ENCODE measurements around the gene TRMT10B.

TRMT10B gene

DNA sequence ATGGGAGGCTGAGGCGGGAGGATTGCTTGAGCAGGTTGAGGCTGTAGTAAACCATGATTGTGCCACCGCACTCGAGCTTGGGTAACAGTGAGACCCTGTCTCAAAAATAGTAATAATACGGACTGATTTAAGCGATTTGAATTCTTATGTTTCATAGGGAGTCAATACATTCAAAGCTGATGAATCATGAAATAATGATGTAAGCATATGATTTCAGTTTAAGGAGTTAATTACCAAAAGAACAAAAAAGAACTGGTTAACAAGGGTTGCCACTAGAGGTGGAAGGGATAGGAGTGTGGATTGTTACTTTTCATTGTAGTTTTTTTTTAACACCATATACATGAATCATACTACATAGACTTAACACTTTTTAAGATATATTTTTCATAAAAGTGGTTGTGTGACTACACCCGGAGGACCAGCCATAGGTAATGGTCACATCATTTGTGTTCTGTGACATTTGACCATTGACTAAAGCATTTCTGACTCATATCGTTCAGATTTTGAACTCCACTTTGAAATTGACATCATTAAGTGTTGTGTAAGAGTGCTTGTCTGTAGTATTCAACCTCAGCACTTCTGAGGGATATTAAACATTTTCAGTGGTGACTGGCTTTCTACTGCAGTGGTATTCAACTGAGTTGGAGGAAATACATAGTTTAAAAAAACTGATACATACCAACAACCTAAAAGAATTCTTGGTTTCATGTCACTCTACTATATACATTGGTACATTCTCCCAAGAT, 7.0 kb downstream of the TRMT10B start:
- ChIA-PET CTCF (no interaction called here), POLR2A (interaction anchor here (0.6 kb wide), 1 partner anchor 10 kb away, joined by 4 read pairs; no protein-coding TSS in a partner anchor)
- Histone ChIP-seq H3K27ac (ENCODE audit: extremely low read depth, low read depth, low read length) (no peak overlapping the region), H3K36me3 (ENCODE audit: control insufficient read depth in 2 of 2, insufficient read depth in 1 of 2, low read length in 2 of 2) (peaks cover 0 to 13% of the 10 kb centered on the region in 2 experiments; a peak in 2 of 3 replicates), H3K4me3 (ENCODE audit: low read depth, low read length) (no peak overlapping the region), H3K4me1 (ENCODE audit: control insufficient read depth, insufficient read depth, low read length) (no peaks in the 10 kb centered on the region), H3K9me3 (ENCODE audit: control insufficient read depth, insufficient read depth, low read depth, low read length) (no peaks in the 10 kb centered on the region)
- TF ChIP-seq, protein P1, sequence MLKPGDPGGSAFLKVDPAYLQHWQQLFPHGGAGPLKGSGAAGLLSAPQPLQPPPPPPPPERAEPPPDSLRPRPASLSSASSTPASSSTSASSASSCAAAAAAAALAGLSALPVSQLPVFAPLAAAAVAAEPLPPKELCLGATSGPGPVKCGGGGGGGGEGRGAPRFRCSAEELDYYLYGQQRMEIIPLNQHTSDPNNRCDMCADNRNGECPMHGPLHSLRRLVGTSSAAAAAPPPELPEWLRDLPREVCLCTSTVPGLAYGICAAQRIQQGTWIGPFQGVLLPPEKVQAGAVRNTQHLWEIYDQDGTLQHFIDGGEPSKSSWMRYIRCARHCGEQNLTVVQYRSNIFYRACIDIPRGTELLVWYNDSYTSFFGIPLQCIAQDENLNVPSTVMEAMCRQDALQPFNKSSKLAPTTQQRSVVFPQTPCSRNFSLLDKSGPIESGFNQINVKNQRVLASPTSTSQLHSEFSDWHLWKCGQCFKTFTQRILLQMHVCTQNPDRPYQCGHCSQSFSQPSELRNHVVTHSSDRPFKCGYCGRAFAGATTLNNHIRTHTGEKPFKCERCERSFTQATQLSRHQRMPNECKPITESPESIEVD (tag by site-specific recombination; IDR thresholded peaks at IDR 0.05) = no peak
- TF ChIP-seq ZNF24 (tag by site-specific recombination; IDR thresholded peaks at IDR 0.05) (no peak), ZNF133 (tag by site-specific recombination; IDR thresholded peaks at IDR 0.05) (no peak), ZNF624 (tag by site-specific recombination; IDR thresholded peaks at IDR 0.05) (no peak), KLF1 (tag by site-specific recombination; IDR thresholded peaks at IDR 0.05) (no peak), GFI1B (tag by site-specific recombination; IDR thresholded peaks at IDR 0.05) (no peak), ZNF239 (tag by site-specific recombination; IDR thresholded peaks at IDR 0.05) (no peak), ZBTB20 (tag by site-specific recombination; IDR thresholded peaks at IDR 0.05) (no peak), OSR2 (tag by site-specific recombination; IDR thresholded peaks at IDR 0.05) (no peak), ZNF660 (tag by site-specific recombination; IDR thresholded peaks at IDR 0.05) (no peak), ZFP41 (tag by site-specific recombination; IDR thresholded peaks at IDR 0.05; ENCODE audit: borderline replicate concordance) (no peak), ZNF274 (IDR thresholded peaks at IDR 0.05; ENCODE audit: low read length) (no peak), ZNF274 (tag by site-specific recombination; IDR thresholded peaks at IDR 0.05; ENCODE audit: borderline replicate concordance) (no peak), ZNF473 (tag by site-specific recombination; IDR thresholded peaks at IDR 0.05) (no peak)

DNA sequence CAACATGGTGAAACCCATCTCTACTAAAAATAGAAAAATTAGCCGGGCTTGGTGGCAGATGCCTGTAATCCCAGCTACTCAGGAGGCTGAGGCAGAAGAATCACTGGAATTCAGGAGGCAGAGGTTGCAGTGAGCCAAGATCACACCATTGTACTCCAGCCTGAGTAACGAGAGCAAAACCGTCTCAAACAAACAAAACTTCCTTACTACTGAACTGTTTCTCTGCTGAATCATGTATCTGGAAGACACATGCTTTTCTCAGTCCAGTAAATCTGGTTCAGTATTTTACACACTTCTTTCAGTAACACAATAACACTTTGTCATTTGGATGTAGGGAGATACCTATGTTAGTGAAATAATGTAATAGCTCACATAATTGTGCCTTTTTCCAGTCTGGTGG, 7.9 kb downstream of the TRMT10B start:
- H3K36me3 ChIP-seq (ENCODE audit: control insufficient read depth in 2 of 2, insufficient read depth in 1 of 2, low read length in 2 of 2) = peaks cover 0 to 13% of the 10 kb centered on the region in 2 experiments; a peak in 2 of 3 replicates
- CTCF ChIA-PET = interaction anchor here (0.6 kb wide), 1 partner anchor 422 kb away, joined by 5 read pairs; no protein-coding TSS in a partner anchor
- TF ChIP-seq FEZF1 (tag by site-specific recombination; IDR thresholded peaks at IDR 0.05) (no peak), EGR2 (tag by site-specific recombination; IDR thresholded peaks at IDR 0.05; ENCODE audit: low read depth) (no peak), ZNF248 (tag by site-specific recombination; IDR thresholded peaks at IDR 0.05) (no peak), ZNF777 (tag by site-specific recombination; IDR thresholded peaks at IDR 0.05; ENCODE audit: borderline replicate concordance) (no peak), ZNF132 (tag by site-specific recombination; IDR thresholded peaks at IDR 0.05; ENCODE audit: borderline replicate concordance) (no peak), HOXC10 (CRISPR knock-in tag; IDR thresholded peaks at IDR 0.05) (no peak), ZNF302 (tag by site-specific recombination; IDR thresholded peaks at IDR 0.05; ENCODE audit: low read depth) (no peak), ZNF324 (tag by site-specific recombination; IDR thresholded peaks at IDR 0.05) (no peak), ZNF670 (tag by site-specific recombination; IDR thresholded peaks at IDR 0.05; ENCODE audit: low read depth) (no peak), ZNF354C (tag by site-specific recombination; IDR thresholded peaks at IDR 0.05; ENCODE audit: borderline replicate concordance, low read depth) (no peak), ZNF146 (tag by site-specific recombination; IDR thresholded peaks at IDR 0.05) (no peak), ZSCAN30 (tag by site-specific recombination; IDR thresholded peaks at IDR 0.05) (no peak), SP3 (tag by site-specific recombination; IDR thresholded peaks at IDR 0.05) (no peak), ZNF747 (tag by site-specific recombination; IDR thresholded peaks at IDR 0.05) (no peak)
- TF ChIP-seq, protein P2, sequence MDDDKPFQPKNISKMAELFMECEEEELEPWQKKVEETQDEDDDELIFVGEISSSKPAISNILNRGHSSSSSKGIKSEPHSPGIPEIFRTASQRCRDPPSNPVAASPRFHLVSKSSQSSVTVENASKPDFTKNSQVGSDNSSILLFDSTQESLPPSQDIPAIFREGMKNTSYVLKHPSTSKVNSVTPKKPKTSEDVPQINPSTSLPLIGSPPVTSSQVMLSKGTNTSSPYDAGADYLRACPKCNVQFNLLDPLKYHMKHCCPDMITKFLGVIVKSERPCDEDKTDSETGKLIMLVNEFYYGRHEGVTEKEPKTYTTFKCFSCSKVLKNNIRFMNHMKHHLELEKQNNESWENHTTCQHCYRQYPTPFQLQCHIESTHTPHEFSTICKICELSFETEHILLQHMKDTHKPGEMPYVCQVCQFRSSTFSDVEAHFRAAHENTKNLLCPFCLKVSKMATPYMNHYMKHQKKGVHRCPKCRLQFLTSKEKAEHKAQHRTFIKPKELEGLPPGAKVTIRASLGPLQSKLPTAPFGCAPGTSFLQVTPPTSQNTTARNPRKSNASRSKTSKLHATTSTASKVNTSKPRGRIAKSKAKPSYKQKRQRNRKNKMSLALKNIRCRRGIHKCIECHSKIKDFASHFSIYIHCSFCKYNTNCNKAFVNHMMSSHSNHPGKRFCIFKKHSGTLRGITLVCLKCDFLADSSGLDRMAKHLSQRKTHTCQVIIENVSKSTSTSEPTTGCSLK (tag by site-specific recombination; IDR thresholded peaks at IDR 0.05) = no peak
- TF ChIP-seq, protein P3, sequence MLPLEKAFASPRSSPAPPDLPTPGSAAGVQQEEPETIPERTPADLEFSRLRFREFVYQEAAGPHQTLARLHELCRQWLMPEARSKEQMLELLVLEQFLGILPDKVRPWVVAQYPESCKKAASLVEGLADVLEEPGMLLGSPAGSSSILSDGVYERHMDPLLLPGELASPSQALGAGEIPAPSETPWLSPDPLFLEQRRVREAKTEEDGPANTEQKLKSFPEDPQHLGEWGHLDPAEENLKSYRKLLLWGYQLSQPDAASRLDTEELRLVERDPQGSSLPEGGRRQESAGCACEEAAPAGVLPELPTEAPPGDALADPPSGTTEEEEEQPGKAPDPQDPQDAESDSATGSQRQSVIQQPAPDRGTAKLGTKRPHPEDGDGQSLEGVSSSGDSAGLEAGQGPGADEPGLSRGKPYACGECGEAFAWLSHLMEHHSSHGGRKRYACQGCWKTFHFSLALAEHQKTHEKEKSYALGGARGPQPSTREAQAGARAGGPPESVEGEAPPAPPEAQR (tag by site-specific recombination; IDR thresholded peaks at IDR 0.05) = no peak
- TF ChIP-seq, protein P4, sequence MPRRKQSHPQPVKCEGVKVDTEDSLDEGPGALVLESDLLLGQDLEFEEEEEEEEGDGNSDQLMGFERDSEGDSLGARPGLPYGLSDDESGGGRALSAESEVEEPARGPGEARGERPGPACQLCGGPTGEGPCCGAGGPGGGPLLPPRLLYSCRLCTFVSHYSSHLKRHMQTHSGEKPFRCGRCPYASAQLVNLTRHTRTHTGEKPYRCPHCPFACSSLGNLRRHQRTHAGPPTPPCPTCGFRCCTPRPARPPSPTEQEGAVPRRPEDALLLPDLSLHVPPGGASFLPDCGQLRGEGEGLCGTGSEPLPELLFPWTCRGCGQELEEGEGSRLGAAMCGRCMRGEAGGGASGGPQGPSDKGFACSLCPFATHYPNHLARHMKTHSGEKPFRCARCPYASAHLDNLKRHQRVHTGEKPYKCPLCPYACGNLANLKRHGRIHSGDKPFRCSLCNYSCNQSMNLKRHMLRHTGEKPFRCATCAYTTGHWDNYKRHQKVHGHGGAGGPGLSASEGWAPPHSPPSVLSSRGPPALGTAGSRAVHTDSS (tag by site-specific recombination; IDR thresholded peaks at IDR 0.05) = no peak

More for the DNA sequence above, 7.9 kb downstream of the TRMT10B start:
- Histone ChIP-seq H3K27ac (ENCODE audit: extremely low read depth, low read depth, low read length) (no peak overlapping the region), H3K4me3 (ENCODE audit: low read depth, low read length) (no peak overlapping the region), H3K4me1 (ENCODE audit: control insufficient read depth, insufficient read depth, low read length) (no peaks in the 10 kb centered on the region), H3K9me3 (ENCODE audit: control insufficient read depth, insufficient read depth, low read depth, low read length) (no peaks in the 10 kb centered on the region)
- POLR2A ChIA-PET = interaction anchor here (0.6 kb wide), 1 partner anchor 10 kb away, joined by 4 read pairs; no protein-coding TSS in a partner anchor
